Stimulated activated CD8-positive, alpha-beta memory T cell treated with anti-CD3 and anti-CD28 coated beads, Interleukin-7, amount 100 ng/mL, for 4 hours (primary cell): Measurements from ENCODE around the gene PCNT.
A peak's percentile ranks its signal among the peaks of the same experiment; 100 is the strongest.
"Not testable (repeated sequence)": the region's sequence is repeated elsewhere in the genome, so short reads cannot be mapped to it uniquely, and the experiment has no call there.

ENCODE experiments used
- DNase-seq, 2 donors: peaks; one replicate each; pipeline ENCODE4 v3.0.0-alpha.2; 2020; ENCODE audit warnings: low read depth in 2 of 2

Gene PCNT

DNA sequence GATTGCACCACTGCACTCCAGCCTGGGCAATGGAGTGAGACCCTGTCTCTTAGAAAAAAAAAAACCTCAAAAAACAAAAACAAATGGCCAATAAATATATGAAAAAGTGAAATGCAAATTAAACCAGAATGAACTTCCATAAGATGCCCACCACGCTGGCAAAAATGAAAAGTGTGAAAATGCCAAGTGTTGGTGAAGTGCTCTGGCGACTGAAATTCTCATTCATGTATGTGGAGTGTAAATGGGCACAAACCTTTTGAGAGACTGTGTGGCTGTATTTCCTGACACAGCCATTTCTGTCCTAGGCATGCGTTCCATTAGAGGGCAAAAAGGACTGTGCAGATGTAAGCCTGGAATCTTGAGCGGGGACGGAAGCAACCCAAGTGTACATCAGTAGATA lies 19.5 kb upstream of the PCNT start:
- no peak for DNase-seq

DNA sequence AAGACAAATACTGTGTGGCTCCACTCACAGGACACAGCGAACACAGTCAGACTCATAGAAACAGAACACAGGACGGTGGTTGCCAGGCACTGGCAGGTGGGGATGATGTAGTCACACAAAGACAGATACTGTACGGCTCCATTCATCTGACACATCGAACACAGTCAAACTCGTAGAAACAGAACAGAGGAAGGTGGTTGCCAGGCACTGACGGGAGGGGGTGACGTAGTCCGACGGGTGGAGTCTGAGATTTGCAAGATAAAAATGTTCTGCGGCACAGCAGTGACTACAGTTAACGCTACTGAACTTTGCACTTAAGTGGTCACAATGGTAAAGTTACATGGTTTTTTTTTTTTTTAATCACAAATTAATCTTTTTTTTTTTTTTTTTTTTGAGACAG lies 19.0 kb upstream of the PCNT start:
- no peak for DNase-seq

DNA sequence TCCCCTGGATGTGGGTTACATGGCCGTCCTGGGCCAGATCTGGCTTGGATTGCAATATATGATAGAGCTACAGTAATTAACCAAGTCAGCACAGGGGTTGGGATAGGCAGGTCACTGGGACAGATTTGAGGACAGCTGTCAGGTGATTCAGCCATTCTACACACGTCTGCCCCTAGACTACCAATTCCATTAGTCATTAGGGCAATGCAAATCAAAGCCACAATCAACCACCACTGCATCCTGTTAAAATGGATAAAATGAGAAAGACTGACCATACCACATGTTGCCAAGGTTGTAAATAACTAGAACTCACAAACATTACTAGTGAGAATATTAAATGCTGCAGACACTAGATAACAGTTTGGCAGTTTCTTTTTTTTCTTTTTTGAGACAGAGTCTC lies 16.3 kb upstream of the PCNT start:
- no peak for DNase-seq

DNA sequence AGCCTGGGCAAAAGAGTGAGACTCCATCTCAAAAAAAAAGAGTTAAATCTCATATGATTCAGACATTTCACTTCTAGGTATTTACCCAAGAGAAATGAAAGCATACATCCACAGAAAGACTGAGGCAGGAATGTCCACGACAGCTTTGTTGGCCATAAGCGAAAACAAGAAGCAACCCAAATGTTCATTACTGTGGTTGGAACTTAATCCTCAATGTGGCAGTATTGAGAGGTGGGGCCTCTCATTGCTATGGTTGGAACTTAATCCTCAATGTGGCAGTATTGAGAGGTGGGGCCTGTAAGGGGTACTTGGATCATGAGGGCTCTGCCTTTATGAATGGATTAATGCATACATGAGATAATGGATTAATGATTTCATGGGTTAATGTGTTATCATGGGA lies 15.5 kb upstream of the PCNT start:
- DNase-seq, result no peak

DNA sequence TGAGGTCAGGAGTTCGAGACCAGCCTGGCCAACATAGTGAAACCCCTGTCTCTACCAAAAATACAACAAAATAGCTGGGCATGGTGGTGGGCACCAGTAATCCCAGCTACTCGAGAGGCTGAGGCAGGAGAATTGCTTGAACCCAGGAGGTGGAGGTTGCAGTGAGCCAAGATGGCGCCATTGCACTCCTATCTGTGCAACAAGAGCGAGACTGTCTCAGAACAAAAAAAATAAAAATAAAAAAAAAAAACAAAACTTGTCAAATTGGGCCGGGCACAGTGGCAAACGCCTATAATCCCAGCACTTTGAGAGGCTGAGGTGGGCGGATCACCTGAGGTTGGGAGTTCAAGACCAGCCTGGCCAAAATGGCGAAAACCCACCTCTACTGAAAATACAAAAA lies 13.7 kb upstream of the PCNT start:
- DNase-seq, result not testable (repeated sequence)

DNA sequence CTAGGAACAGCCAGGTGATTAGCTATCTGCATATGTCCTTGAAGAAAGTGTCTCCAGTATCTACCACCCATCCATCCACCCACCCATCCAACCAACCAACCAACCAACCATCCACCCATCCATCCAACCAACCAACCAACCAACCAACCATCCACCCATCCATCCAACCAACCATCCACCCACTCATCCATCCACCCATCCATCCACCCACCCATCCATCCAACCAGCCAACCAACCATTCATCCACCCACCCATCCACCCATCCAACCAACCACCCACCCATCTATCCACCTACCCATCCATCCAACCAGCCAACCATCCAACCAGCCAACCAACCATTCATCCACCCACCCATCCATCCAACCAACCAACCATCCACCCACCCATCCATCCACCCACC lies 12.4 kb upstream of the PCNT start:
- no peak for DNase-seq

DNA sequence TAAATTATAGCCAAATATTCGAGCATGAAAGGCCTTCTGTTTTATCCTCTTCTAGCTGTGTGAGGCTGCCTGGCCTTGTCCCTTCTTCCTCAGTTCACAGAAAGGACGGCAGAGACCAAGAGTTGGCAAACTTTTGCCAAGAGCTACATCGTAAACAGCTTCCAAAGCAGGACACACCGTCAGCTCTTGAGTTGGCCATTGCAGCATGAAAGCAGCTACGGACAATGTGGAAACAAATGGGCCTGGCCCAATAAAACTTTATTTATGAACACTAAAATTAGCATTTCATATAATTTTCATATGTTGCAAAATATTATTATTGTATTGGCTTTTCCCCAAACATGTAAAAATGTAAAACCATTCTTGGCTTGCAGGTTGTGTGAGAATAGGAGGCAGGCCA lies 11.0 kb upstream of the PCNT start:
- no peak for DNase-seq

DNA sequence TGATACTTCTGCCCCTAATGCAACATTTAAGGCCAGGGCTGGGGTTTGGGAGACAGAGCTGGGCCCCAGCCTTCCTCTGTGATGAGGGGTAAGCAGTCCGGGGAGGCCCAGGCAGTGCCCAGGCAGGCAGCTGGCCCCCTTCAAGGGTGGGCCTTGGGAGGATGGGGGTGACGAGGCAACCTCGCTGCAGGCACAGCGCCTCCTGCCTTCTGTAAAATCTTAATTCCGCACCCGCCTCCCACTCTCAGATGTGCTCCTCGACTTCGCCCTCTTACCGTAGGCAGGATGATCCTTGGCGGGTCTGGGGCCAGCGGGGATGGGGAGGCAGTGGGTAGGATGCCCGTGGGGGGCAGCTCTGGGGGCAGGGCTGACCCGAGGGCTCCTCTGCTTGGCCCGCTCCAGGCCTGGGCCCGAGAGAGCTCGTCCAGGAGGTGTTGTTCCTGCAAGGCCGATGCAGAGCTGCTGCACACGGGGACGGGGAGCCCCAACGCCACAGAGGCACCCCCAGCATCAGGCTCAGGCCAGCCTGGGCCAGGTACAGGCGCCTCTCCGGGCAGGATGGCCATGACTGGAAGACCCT lies 9.4 kb upstream of the PCNT start:
- no peak for DNase-seq

DNA sequence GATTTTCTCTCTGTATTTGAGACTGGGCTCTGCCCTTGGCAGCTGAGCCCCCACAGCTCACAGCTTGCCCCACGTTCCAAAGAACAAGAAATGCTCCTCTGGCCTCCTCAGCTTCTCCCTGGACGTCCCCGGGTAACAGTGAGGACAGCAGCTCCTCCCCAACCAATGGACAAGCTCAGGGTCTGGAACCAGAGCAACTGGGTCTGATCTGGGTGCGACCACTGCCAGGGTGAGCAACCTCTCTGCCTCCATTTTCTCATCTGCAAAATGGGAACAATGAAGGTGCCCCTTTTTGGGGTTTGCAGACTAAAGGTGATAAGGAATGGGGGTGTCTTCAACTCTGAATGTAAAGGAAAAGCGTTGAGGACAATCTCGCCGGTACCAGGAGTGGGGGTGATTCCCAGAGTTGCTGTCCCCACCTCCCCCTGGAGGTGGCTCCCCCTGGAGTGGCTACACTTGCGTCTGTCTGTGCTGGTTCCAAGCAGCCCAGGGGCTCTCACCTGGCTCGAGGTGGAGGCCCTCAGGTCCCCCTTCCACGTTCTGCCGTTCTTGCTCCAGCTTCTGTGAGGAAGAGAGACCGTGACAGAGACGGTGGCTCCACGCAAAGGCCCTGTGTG lies 7.1 kb upstream of the PCNT start:
- no peak for DNase-seq

DNA sequence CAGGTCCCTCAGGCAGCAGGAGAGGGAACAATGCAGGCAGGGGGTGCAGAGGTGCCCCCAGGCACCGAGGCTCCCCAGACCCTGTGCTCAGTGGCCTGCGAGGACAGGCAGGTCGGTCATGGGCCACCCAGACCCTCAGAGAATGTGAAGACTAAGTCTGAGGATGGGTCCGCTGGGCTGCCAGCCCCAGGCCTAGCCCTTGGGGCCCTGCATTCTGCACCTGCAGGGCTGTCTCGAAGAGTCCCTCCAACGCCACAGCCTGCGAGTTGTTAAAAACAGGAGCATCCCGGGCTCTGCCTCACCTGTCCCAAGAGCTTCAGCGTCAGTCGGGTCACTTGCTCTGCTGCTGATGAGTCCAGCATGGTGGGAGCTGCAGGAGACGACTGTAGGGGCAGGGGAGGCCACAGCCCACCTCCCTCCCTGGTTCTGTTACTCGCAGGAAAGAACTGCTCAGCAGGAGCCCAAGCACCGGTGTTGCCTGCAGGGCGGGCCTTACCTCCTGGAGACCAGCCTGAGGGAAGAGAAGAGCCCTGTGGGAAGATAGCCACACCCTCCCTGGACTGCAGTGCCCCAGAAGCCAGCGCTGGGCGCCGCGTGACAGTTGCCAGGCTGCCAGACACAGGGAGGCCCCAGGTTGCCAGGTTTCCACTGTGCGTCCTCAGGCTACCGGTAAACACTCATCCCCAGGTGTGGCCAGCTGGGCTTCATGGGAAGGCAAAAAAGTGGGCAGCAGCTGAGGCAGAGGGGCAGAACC lies 6.1 kb upstream of the PCNT start:
- DNase-seq, result no peak

DNA sequence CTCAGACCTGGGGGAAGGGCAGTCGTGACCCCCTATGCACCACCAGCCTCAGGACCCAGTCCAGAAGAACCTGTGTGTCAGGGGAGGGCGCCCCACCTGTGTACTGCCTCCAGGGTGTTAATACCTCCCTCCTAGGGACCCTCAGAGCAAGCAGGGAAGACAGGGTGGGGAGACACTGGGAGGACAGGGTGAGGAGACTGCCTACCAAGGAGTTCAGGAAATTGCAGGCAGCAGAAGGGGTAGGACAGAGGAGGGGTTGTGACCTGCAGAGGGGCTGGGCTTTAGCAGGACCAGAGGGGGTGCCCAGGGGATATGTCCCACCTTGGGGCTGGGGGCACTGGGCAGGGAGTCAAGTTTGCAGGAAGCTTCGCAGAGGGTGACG lies 5.5 kb upstream of the PCNT start:
- DNase-seq, result no peak

DNA sequence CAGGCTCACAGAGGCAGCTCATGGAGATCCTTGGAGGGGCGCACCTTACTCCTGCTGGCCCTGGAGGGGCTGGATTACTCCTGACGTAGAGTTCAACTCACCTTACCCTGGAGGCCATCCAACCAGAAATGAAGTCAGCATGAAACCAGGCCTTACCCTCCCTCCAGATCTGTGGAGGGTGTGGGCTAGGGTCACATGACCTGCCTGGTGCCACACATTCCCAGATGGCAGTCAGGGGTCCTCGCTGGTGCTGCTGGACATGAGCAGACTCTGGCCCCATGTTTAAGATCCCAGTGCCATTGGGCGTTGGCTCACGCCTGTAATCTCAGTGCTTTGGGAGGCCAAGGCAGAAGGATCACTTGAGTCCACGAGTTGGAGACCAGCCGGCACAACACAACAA lies 4.8 kb upstream of the PCNT start:
- DNase-seq, result no peak

DNA sequence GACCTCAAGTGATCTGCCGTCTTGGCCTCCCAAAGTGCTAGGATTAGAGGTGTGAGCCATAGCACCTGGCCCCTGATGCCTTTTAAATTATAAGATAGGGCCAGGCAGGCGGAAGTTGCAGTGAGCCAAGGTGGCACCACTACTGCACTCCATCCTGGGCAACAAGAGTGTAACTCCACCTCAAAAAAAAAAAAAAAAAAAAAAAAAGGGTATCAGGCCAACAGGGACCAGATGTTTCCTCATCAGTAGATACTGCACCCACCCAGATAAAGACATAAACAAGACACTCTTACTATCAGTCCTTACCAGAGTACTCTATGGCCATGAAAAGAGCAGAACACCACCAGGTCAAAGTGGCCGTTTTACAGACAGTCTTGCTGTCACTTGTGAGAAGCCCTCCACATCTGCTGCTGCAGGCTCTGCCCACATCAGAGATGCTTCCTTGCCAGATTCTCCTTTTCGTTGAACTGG lies 3.6 kb upstream of the PCNT start:
- DNase-seq, result no peak

DNA sequence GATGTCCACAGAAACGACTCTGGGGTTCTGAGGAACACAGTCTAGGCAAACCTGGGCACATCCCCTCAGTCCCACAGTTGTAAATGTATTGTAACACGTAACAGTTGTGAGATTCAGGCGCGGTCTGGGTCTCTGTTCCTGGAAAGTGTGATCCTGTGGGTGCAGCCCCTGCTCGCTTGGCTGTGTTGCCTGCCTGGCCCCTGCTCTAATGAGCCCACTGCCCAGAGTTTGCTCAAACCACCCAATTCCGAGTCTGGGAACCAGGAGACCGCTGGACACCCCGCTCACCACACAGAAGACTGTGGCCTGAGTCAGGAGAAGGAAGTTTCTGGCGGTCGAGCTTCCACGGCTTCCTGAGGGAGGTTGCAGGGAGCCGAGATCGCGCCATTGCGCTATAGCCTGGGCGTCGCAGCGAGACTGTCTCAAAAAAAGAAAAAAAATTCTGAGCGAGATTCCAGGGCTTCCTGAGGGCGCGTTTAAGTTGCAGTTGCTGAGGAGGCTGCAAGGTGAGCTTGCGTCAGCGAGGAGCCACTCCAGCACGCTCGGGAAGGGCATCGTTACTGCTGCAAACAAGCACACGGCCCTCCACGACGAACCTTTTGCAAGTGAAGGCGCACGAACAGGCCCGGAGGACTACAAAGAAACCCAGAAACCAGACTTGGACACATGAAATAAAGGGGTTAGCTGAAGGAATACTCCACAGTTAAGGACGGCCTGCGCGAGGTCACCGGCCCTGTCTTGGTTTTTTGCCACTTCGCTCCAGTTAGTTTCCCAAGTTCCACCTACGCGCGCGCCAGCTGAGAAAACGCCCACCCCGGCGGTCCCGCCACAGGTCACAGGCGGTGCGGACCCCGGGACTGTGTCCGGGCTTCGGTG lies 1.4 kb upstream of the PCNT start:
- DNase-seq, result peak in 1 of 2 donors; percentile 6

DNA sequence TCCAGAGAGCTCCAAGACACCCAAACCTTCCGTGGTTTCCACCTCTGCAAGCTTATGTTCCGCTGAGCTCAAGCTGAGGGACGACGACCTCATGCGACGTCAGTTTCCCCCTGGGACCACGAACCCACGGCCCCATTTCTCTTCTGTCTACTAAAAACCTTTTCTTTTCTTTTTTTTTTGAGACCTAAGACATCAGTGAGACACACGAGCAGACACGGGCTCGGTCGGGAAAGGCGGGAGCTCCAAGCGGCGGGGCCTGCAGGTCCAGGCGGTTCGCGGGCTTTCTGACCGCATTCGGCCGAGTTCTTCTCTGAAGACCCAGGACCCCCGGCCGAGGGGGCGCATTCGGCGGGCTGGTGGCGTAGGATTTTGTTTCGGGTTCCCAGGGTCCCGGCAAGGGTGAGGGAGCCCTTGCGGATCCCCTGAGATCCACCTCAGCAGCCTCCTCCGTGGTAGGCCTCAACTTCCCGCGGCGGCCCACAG lies 688 bp upstream of the PCNT start:
- DNase-seq, result no peak

DNA sequence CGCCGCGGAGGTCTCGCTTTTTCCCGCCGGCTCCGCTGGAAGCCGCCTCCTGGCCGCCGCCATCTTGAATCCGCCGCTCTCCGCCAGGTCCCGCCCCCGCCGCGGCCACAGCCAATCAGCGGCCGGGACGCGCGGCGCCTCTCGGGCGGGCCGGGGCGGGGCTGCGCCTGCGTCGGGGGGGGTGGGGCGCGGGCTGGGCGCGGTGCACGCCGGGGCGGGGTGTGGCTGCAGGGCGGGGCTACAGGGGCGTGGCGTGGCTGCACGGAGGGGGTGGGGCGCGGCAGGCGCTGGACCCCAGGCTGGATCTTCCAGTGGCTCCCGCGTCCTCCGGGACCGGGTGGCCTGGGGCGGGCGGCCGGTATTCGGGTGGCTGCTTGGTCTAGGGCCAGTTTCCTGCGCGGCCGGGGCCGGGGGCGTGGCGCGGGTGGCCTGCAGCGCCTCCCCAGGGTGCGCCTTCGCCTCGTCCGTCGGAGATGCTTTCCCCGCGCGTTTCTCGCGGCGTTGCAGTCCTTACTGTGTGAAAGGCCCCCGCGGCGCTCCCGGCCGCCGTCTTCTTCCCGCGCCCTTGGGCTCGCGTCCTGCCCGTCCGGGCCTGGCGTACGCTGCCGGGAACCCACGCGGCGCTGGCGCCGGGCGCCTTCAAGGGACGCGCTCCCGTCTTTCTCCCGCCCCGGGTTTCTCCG lies 575 bp downstream of the PCNT start:
- peak; percentile 66 to 83 for DNase-seq

DNA sequence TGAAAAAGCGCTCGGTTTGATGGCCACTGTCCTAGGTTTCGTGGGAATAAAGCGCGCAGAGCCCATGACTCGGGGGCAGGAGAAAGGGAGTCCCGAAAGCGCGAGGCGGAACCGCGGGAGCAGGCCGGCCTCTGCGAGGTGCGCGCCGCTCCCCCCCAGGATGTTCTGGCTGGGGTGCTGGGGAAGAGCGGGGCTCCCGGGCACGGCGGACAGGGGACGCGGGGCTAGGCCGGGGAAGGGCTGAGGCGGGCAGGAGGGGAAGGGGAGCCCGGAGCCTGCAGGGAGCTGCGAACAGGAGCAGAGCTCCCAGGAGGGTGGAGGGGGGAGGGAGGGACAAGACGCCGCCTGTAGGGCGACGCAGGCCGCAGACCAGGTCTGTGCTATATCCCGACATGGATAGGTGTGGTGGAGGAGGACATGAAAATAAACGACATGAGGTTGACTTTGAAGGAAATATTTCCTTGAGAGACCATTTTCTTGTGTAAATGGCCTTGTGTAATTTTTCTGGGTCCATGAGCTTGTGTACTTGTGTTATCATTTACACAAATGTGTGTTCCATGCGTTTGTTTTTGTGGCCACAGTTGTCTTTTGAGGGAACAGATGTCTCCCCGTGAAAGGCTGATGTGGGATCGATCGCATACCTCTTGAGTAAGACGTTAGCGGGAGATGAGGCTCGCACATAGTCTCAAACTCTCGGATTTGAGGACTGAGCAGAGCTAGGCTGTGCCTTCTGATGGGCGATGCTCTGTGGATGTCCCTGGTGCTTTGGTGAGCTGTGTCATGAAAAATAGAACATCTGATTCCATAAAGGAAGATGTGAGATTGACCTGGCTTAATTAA lies 1.3 kb downstream of the PCNT start:
- peak in 1 of 2 donors; percentile 24 for DNase-seq

DNA sequence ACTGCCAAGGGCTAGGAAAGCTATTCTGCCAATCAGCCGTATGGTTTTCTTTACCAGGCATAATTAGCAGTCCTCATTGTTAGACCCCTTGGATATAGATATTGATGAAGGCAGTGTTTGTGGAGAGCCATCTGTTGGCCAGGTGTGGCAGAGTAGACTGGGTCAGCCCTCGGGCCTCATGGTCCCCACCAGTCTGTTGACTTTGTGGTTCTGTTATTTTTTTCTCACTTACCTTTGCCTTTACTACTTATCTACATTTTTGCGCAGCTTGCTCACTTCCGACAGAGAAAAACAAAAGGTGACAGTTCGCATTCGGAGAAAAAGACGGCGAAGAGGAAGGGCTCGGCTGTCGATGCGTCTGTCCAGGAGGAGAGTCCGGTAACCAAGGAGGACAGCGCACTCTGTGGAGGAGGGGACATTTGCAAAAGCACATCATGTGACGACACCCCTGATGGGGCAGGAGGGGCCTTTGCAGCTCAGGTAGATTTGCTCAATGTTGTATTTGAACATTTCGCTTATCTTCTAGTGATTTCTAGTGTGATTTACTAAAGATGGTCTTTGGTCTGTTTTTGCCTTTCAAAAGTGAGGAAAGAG lies 2.3 kb downstream of the PCNT start:
- DNase-seq, result no peak

DNA sequence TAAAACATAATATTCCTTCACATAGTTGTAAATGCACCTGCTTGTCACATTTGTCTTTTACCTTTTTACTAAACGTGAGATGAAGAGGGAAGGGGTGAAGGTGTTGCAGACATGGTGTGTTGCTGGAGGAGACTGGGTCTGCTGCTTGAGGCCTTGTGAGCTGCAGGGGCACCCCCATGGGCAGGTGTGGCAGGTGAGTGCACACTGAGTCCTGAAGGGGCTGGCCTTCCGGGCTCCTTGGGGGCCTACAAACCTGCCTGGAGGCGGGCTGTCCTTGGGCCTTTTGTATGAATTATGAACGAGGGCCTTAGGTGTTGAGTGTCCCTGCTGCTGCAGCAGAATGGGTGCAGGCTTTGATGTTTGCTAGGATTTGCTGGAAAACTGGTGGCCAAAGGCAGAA lies 3.8 kb downstream of the PCNT start:
- no peak for DNase-seq

DNA sequence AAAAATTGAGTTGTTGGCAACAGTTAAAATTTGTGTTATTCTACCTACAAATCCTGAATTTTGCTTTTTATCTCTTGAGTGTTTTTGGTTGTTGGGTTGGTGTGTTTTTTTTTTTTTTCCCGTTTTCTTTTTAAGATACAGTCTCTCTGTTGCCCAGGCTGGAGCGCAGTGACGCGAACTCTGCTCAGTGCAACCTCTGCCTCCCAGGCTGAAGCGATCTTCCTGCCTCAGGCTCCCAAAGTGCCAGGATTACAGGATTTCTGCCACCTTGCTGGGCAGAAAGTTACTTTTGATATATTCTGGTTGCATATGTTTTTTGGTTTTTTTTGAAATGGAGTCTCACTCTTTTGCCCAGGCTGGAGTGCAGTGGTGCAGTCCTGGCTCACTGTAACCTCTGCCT lies 4.2 kb downstream of the PCNT start:
- DNase-seq, result no peak
